ENCODE data around the gene BTBD1. TPM values are rescaled to one million over a fixed set of nuclear protein-coding genes. Genes with fewer than 3 reads are reported as not detected.

Gene BTBD1
- total RNA-seq, 4 donors from 2014 or later: 54.9 to 140 (median 101) TPM

DNA sequence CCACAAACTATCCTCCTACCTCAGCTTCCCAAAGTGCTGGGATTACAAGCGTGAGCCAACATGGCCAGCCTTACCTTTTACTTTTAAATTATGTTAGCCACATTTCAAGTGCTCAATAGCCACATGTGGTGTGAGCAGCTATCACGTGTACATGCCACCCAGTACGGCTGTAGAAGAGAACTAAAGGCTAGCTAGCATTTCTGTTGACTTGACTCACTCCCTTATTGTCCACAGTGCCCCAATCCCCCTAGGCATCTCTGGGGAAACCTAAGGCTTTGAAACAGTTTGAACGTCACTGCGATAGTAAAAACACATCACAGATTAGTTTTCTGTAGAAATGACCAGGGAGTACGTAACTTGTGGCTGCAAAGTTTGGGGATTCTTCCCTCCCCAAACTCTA lies 67.6 kb downstream of the BTBD1 start:
- Histone ChIP-seq H3K9me3 (no peaks in the 10 kb centered on the region), H3K27me3 (no peaks in the 10 kb centered on the region), H3K4me1 (peaks cover 0 to 4% of the 10 kb centered on the region in 2 donors), H3K36me3 (no peaks in the 10 kb centered on the region), H3K4me3 (no peak overlapping the region), H3K27ac (no peak overlapping the region)
- no peak for DNase-seq
- no peak for TF ChIP-seq CTCF (IDR thresholded peaks at IDR 0.05)
- no peak for TF ChIP-seq POLR2A (IDR thresholded peaks at IDR 0.05)
- intact Hi-C loops (cut with DNase I; ENCODE audit: low total_unique reads): no loop called here

DNA sequence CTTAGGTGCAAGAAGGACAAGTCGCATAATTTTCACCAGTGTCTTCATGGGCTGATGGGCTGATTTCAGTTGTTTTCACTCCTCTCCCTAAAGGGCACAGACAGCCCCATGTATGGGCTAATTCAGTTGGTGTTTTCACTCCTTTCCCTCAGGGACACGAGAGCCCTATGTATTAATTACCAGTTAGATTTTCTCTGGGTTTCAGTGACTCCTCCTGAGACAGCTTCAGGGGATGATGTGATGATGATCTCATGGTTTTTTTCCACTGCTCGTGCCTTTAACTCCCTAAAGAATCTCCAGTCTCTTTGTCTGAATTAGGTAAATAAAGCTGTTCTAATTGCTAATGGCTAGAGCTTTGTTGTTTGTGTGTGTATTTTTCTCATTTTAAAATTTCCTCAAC lies 71.1 kb downstream of the BTBD1 start:
- no peaks in the 10 kb centered on the region for H3K36me3 ChIP-seq
- no peak overlapping the region for H3K4me3 ChIP-seq
- TF ChIP-seq CTCF (IDR thresholded peaks at IDR 0.05): no peak
- TF ChIP-seq POLR2A (IDR thresholded peaks at IDR 0.05): no peak
- H3K27ac ChIP-seq: no peak overlapping the region
- no peaks in the 10 kb centered on the region for H3K9me3 ChIP-seq
- no peaks in the 10 kb centered on the region for H3K27me3 ChIP-seq
- H3K4me1 ChIP-seq: peaks cover 0 to 4% of the 10 kb centered on the region in 2 donors
- DNase-seq: no peak
- intact Hi-C loops (cut with DNase I; ENCODE audit: low total_unique reads): no loop called here

DNA sequence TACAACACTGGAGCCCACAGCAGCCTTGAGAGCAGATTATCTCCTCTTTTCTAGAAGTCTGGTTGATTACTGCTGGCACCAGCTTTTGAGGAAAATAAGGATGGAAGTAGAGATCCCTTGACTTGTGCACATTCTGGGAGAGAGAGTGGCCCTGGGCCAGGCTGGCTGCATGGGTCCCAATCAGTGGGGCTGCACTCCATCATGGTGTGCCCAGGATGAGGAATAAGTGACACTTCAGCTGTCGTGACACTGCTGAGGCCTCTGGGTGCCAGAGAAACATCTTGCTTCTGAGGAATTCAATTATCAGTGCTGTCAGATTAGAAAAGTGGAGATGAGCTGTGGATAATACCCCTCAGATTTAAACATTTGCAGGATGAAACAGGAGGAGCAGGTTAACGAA lies 72.0 kb downstream of the BTBD1 start:
- no peak for DNase-seq
- H3K36me3 ChIP-seq: no peaks in the 10 kb centered on the region
- no peak overlapping the region for H3K27ac ChIP-seq
- TF ChIP-seq CTCF (IDR thresholded peaks at IDR 0.05): no peak
- H3K4me3 ChIP-seq: no peak overlapping the region
- H3K27me3 ChIP-seq: no peaks in the 10 kb centered on the region
- intact Hi-C loops (cut with DNase I; ENCODE audit: low total_unique reads): no loop called here
- no peaks in the 10 kb centered on the region for H3K9me3 ChIP-seq
- H3K4me1 ChIP-seq: peaks cover 0 to 4% of the 10 kb centered on the region in 2 donors

GRCh38 chr15:82993144-82993543 lies 73.9 kb downstream of the BTBD1 start:
- DNase-seq: no peak
- Histone ChIP-seq H3K27me3 (no peaks in the 10 kb centered on the region), H3K4me1 (no peaks in the 10 kb centered on the region), H3K9me3 (no peaks in the 10 kb centered on the region), H3K36me3 (no peaks in the 10 kb centered on the region), H3K4me3 (no peak overlapping the region), H3K27ac (no peak overlapping the region)
- TF ChIP-seq POLR2A (IDR thresholded peaks at IDR 0.05) (no peak), CTCF (IDR thresholded peaks at IDR 0.05) (no peak)
- intact Hi-C loops (cut with DNase I; ENCODE audit: low total_unique reads): no loop called here

DNA sequence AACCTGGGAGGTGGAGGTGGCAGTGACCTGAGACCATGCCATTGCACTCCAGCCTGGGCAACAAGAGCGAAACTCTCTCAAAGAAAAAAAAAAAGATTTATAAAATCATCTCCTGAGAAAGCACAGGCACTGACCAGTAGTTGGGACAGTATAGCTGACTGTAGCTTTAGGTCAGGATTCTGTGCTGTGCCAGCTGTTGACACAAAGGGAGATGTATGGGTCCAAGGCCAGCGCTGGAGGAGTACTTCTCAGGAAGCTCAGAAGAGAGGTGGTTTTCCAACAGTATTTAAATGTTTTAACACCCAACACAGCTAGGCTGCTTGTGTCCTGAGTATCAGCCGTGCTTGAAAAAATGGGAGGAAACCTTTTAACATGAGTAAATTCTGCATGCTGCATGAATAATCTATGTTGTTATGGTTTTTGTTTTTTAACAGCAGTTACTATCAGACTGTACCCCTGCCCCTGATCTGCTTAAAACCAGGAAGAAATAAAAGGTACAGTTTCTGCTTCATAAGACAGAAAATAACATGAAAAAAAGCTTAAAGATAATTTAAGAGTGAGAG lies 74.5 kb downstream of the BTBD1 start:
- Histone ChIP-seq H3K27ac (no peak overlapping the region), H3K27me3 (no peaks in the 10 kb centered on the region), H3K4me3 (no peak overlapping the region), H3K4me1 (no peaks in the 10 kb centered on the region), H3K36me3 (no peaks in the 10 kb centered on the region), H3K9me3 (no peaks in the 10 kb centered on the region)
- TF ChIP-seq CTCF (IDR thresholded peaks at IDR 0.05): no peak
- no peak for TF ChIP-seq POLR2A (IDR thresholded peaks at IDR 0.05)
- intact Hi-C loops (cut with DNase I; ENCODE audit: low total_unique reads): no loop called here
- DNase-seq: no peak

Data from uterus (tissue), 4 donors.